Loucy (cell line): ENCODE data around the gene LINS1.

Experiments used
- EZH2phosphoT487 ChIP-seq: fragments of 200-600 bp; IDR thresholded peaks from 2 replicates; pipeline ENCODE4 v1.6.1; 2018; ENCODE audit warnings: antibody characterized with exemption, mild to moderate bottlenecking, moderate library complexity, borderline replicate concordance
- TF ChIP-seq, protein P1 (sequence below): fragments of 200-600 bp; sonication (generic); conservative IDR thresholded peaks from 2 replicates; pipeline ENCODE4 v1.5.1; 2014; ENCODE audit warnings: mild to moderate bottlenecking, antibody characterized with exemption, low read length

DNA sequence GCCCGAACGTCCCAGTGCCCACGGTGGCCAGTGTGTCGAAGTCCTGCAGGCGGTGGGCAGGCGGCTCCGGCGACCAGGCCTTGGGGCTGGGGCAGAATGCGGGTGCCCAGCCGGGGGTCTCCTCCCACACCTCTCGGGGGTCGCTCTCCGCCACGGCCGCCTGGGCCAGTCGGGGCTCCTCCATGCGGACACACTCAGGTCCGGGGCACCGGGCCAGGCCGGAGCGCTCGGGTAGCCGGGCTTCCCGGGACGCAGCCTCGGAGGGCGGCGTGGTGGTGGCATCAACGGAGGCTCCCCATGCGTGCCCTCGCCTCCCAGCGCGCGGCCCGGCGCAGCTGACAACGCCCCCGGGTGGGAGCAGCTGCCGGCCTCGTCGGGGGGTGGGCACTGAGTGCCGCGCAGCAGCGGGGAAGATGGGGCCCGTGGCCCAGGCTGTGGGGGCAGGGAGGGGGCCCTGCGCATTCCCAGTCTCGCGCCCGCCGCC is 43.2 kb downstream of the LINS1 start:
- TF ChIP-seq, protein P1, sequence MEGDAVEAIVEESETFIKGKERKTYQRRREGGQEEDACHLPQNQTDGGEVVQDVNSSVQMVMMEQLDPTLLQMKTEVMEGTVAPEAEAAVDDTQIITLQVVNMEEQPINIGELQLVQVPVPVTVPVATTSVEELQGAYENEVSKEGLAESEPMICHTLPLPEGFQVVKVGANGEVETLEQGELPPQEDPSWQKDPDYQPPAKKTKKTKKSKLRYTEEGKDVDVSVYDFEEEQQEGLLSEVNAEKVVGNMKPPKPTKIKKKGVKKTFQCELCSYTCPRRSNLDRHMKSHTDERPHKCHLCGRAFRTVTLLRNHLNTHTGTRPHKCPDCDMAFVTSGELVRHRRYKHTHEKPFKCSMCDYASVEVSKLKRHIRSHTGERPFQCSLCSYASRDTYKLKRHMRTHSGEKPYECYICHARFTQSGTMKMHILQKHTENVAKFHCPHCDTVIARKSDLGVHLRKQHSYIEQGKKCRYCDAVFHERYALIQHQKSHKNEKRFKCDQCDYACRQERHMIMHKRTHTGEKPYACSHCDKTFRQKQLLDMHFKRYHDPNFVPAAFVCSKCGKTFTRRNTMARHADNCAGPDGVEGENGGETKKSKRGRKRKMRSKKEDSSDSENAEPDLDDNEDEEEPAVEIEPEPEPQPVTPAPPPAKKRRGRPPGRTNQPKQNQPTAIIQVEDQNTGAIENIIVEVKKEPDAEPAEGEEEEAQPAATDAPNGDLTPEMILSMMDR: no peak
- TF ChIP-seq EZH2phosphoT487: no peak
